ENCODE data around the gene DNER.
"Not testable (repeated sequence)": the region's sequence is repeated elsewhere in the genome, so short reads cannot be mapped to it uniquely, and the experiment has no call there.

DNER gene

GRCh38 chr2:229620289-229620688, 94.1 kb downstream of the DNER start:
- DNase-seq, result no peak

- no peak for DNase-seq
Observed at GRCh38 chr2:229616433-229616832, 97.9 kb downstream of the DNER start.

GRCh38 chr2:229614021-229614420, 100.3 kb downstream of the DNER start:
- not testable (repeated sequence) for DNase-seq

- no peak for DNase-seq
Observed at GRCh38 chr2:229612384-229612971, 101.9 kb downstream of the DNER start.

GRCh38 chr2:229611360-229611759, 103.0 kb downstream of the DNER start:
- DNase-seq, result no peak

GRCh38 chr2:229610872-229611271, 103.5 kb downstream of the DNER start:
- no peak for DNase-seq

GRCh38 chr2:229610333-229610732, 104.0 kb downstream of the DNER start:
- no peak for DNase-seq

- no peak for DNase-seq
Observed at GRCh38 chr2:229601936-229602335, 112.4 kb downstream of the DNER start.

- DNase-seq, result no peak
Observed at GRCh38 chr2:229601396-229601795, 113.0 kb downstream of the DNER start.

- no peak for DNase-seq
Observed at GRCh38 chr2:229598227-229598626, 116.1 kb downstream of the DNER start.

- no peak for DNase-seq
Observed at GRCh38 chr2:229596796-229597195, 117.6 kb downstream of the DNER start.

GRCh38 chr2:229591611-229592010, 122.7 kb downstream of the DNER start:
- DNase-seq, result no peak

- DNase-seq, result no peak
Observed at GRCh38 chr2:229586746-229587705, 127.3 kb downstream of the DNER start.

GRCh38 chr2:229586012-229586411, 128.3 kb downstream of the DNER start:
- DNase-seq, result no peak

- DNase-seq, result no peak
Observed at GRCh38 chr2:229582151-229582550, 132.2 kb downstream of the DNER start.

GRCh38 chr2:229578052-229578846, 136.1 kb downstream of the DNER start:
- DNase-seq, result no peak

GRCh38 chr2:229575569-229576315, 138.6 kb downstream of the DNER start:
- DNase-seq, result no peak

- DNase-seq, result no peak
Observed at GRCh38 chr2:229572507-229573271, 141.7 kb downstream of the DNER start.

GRCh38 chr2:229571243-229571642, 143.1 kb downstream of the DNER start:
- DNase-seq, result no peak

- DNase-seq, result no peak
Observed at GRCh38 chr2:229566370-229566769, 148.0 kb downstream of the DNER start.

- no peak for DNase-seq
Observed at GRCh38 chr2:229564300-229564907, 150.0 kb downstream of the DNER start.
